Measurements from ENCODE around the gene SOCS3.

Gene SOCS3

GRCh38 chr17:78368348-78368747 lies 8.5 kb upstream of the SOCS3 start:
- no peak for DNase-seq (ENCODE audit: low read depth)
- H3K4me3 ChIP-seq (ENCODE audit: low read depth, low read length): no peak overlapping the region
- TF ChIP-seq CTCF (conservative IDR thresholded peaks at IDR 0.05; ENCODE audit: low read depth, low read length): no peak

GRCh38 chr17:78367193-78367592 lies 7.3 kb upstream of the SOCS3 start:
- TF ChIP-seq CTCF (conservative IDR thresholded peaks at IDR 0.05; ENCODE audit: low read depth, low read length): no peak
- H3K4me3 ChIP-seq (ENCODE audit: low read depth, low read length): no peak overlapping the region
- no peak for DNase-seq (ENCODE audit: low read depth)

GRCh38 chr17:78366109-78366848 lies 6.4 kb upstream of the SOCS3 start:
- TF ChIP-seq CTCF (conservative IDR thresholded peaks at IDR 0.05; ENCODE audit: low read depth, low read length): no peak
- peak; percentile 25 for DNase-seq (ENCODE audit: low read depth)
- no peak overlapping the region for H3K4me3 ChIP-seq (ENCODE audit: low read depth, low read length)

- DNase-seq (ENCODE audit: low read depth): peak; percentile 58
- no peak for TF ChIP-seq CTCF (conservative IDR thresholded peaks at IDR 0.05; ENCODE audit: low read depth, low read length)
- no peak overlapping the region for H3K4me3 ChIP-seq (ENCODE audit: low read depth, low read length)
Measured at GRCh38 chr17:78365561-78366108, 5.8 kb upstream of the SOCS3 start.

- TF ChIP-seq CTCF (conservative IDR thresholded peaks at IDR 0.05; ENCODE audit: low read depth, low read length): no peak
- H3K4me3 ChIP-seq (ENCODE audit: low read depth, low read length): no peak overlapping the region
- DNase-seq (ENCODE audit: low read depth): no peak
Measured at GRCh38 chr17:78364436-78365281, 4.8 kb upstream of the SOCS3 start.

- TF ChIP-seq CTCF (conservative IDR thresholded peaks at IDR 0.05; ENCODE audit: low read depth, low read length): peak; percentile 38
- DNase-seq (ENCODE audit: low read depth): no peak
- H3K4me3 ChIP-seq (ENCODE audit: low read depth, low read length): no peak overlapping the region
Measured at GRCh38 chr17:78362671-78363070, 2.8 kb upstream of the SOCS3 start.

All from choroid plexus epithelial cell (primary cell).